Astrocyte of the spinal cord (primary cell): ENCODE measurements around the gene SLC39A8.

Experiments used
- DNase-seq: peaks from one replicate; pipeline ENCODE4 v3.0.0; 2011; ENCODE audit warnings: low read depth, low spot score
- H3K4me3 ChIP-seq: 2 replicates; pipeline ENCODE4 v1.5.1; 2011; ENCODE audit warnings: low read depth, mild to moderate bottlenecking, low read length, moderate library complexity
- in situ Hi-C: cut with HindIII; loops from 2 replicates; pipeline ENCODE4 v1.10.0; 2017; ENCODE audit warnings: low sequenced_read_pairs
- TF ChIP-seq, protein P1 (sequence below): IDR thresholded peaks from 2 replicates; pipeline ENCODE4 v1.5.1; 2012; ENCODE audit warnings: low read depth, mild to moderate bottlenecking, low read length, inconsistent platforms

SLC39A8 gene

DNA sequence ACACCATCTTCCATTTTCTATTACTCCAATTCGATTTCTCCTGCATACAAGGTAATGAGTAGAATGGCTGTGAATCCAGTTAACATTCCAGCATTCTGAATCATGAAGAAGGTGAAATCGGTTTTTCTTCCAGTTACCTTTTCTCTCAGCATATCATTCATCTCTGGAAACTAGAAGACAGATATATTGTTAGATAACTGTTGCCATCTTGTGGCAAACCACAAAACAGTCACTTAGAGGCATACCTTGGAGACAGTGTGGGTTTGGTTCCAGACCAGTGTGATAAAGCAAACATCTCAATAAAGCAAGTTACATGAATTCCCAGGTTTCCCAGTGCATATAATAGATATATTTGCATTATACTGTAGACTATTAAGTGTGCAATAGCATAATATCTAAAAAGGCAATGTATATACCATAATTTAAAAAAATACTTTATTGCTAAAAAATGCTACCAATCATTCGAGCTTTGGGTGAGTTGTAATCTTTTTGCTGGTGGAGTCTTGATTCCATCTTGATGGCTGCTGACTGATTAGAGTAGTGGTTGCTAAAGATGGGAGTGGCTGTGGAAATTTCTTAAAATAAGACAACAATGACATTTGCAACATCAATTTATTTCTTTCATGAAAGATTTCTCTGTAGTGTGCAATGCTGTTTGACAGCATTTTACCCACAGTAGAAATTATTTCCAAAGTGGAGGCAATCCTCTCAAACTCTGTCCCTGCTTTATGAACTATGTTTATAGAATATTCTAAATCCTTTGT lies 82.1 kb downstream of the SLC39A8 start:
- in situ Hi-C loops: no loop called here
- DNase-seq: peak; percentile 61
- H3K4me3 ChIP-seq: no peak overlapping the region
- TF ChIP-seq, protein P1, sequence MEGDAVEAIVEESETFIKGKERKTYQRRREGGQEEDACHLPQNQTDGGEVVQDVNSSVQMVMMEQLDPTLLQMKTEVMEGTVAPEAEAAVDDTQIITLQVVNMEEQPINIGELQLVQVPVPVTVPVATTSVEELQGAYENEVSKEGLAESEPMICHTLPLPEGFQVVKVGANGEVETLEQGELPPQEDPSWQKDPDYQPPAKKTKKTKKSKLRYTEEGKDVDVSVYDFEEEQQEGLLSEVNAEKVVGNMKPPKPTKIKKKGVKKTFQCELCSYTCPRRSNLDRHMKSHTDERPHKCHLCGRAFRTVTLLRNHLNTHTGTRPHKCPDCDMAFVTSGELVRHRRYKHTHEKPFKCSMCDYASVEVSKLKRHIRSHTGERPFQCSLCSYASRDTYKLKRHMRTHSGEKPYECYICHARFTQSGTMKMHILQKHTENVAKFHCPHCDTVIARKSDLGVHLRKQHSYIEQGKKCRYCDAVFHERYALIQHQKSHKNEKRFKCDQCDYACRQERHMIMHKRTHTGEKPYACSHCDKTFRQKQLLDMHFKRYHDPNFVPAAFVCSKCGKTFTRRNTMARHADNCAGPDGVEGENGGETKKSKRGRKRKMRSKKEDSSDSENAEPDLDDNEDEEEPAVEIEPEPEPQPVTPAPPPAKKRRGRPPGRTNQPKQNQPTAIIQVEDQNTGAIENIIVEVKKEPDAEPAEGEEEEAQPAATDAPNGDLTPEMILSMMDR: peak; percentile 56

DNA sequence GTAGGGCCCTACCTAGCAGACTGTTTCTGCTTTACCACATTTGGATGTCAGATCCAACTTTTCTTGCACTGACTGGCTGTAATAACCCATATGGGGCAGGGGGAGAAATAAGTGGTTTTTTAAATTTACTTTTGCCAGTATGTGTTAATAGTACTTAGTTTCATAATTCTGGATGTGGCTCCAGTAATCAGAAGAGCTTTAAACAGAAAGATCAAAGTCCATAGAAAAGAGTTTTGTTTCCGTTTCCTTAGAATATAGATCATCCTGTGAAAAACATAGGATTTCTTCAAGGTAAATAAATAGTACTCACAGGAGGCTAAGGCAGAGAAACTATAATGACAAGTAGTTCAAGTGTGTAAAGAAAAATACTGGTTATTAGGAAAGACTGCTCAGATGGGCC lies 85.6 kb downstream of the SLC39A8 start:
- in situ Hi-C loops: no loop called here
- DNase-seq: no peak
- no peak overlapping the region for H3K4me3 ChIP-seq
- TF ChIP-seq, protein P1: no peak

DNA sequence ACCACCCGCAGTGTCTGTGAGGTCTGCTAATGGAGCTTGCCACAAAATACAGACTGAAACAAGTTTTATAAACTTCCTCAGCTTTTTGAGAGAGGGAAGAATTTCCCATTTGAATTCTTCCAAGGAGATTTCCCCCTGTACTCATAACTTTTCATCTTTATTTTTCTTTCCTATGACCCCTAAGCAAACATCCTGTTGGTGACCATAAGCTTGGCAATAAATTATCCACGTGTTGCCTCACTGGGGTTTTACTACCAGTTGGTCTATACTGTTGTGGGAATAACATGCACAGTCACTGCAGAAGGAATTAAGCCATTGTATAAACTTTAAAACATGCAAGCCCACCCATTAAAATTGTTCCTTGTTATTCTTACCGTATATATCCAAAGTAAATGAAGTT lies 86.2 kb downstream of the SLC39A8 start:
- in situ Hi-C loops: no loop called here
- no peak for DNase-seq
- TF ChIP-seq, protein P1: no peak
- H3K4me3 ChIP-seq: no peak overlapping the region

DNA sequence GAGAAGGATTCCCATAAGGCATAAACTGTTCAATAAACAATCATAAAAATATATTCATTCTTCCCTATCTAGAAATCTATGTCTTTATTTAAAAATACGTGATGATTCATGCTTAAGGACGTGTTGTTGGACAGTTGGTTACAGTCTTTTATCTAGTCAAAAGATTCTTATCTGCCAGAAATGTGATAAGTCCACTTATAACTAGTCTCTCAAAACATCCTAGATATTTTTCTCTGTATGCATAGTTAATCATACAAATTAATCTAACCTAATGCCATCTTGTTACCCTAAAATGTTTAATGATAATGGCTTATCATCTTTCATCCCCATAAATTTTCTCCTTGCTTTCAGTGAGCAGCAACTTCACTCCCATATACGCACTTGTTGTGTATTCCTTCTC lies 89.0 kb downstream of the SLC39A8 start:
- TF ChIP-seq, protein P1: no peak
- no peak overlapping the region for H3K4me3 ChIP-seq
- in situ Hi-C loops: no loop called here
- no peak for DNase-seq

DNA sequence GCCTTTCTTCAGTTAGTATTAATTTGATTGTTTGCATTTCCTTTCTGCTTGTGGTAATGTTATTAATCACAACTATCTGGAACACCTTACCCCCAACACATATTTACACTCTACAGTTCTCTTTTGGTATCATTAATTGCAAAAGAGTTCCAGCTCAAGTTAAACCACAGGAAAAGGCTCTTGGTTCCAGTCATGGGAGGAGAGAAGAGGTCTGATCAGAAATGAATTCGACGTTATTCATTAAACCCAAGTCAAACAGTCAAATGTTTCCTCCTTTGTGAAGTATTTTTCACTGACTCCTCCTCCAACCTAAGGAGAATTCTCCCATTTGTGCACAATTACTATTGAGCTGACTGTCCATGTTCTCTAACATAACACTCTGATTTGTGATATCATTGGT lies 91.4 kb downstream of the SLC39A8 start:
- TF ChIP-seq, protein P1: no peak
- in situ Hi-C loops: no loop called here
- DNase-seq: no peak
- H3K4me3 ChIP-seq: no peak overlapping the region

DNA sequence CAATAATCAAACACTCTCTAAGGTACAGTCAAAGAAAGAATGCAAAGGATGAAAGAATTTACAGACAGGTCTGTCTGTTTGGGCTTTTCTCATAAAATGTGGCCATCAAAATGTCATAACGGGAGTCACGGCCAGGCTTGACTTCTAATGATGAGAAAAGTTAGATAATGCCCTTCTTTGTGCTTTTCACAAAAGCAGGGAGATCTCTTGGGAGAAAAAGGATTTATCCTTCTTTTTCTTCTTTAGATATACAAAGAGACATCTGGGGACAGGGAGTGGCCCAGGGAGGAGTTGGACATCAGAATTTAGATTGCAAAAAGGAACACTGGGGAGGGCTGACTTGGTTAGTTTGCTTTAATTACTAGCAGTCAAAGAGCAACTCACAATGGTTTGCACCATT lies 93.1 kb downstream of the SLC39A8 start:
- in situ Hi-C loops: no loop called here
- DNase-seq: no peak
- H3K4me3 ChIP-seq: no peak overlapping the region
- TF ChIP-seq, protein P1: no peak
